ENCODE results near the gene CLEC2B.

Gene CLEC2B

DNA sequence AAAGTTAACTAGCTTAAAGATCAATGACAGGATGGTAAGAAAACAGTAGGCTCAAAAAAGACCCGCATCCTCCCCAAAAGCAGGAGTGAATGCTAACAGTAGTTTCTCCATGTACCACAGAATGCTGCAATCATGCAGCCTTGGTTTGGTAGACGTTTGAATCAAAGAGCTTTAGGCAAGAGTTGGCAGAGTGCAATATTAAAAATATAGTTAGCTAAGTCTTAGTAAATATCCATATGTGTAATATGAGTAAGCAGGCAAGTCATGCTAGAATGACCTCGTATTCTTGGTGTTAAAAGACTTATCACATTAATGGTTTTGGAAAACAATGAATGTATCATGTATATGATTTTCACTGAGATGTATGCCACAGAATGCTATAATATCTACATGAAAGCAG lies 60.6 kb downstream of the CLEC2B start:
- no peak for DNase-seq (ENCODE audit: low spot score)

- no peak for DNase-seq (ENCODE audit: low spot score)
Observed at GRCh38 chr12:9806714-9807113, 62.4 kb downstream of the CLEC2B start.

DNA sequence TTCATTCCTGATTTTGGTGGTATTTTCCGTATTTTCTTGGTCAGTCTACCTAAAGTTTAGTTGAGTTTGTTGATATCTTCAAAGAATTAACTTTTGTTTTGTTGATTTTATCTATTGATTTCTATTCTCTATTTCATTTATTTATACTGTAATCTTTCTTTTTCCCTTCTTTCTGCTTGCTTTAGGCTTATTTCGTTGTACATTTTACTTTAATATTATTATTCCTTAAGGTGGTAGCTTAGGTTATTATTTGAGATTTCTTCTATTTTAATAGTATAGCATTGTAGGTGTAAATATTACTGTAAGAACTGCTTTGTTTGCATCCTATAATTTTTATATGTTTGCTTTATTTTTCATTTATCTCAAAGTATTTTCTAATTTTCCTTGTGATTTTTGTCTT lies 63.3 kb downstream of the CLEC2B start:
- no peak for DNase-seq (ENCODE audit: low spot score)

Measured in Ammon's horn (tissue), 1 donor.